Right kidney (tissue), 9 donors: ENCODE measurements around the gene ZMYM4.
"Not testable (repeated sequence)": the region's sequence is repeated elsewhere in the genome, so short reads cannot be mapped to it uniquely, and the experiment has no call there.

ENCODE experiments used
- DNase-seq: peaks from one replicate; pipeline ENCODE4 v3.0.0-alpha.2; 2016
- long read RNA-seq, 8 donors: transcript quantifications; one replicate each; lab custom pipeline, GENCODE V29; 2026

The ZMYM4 gene
- long read RNA-seq, donor 1, full-length matches to known transcripts, result 1 of 9 reads
- long read RNA-seq, donor 1, partial matches to known transcripts, result 8 of 9 reads
- long read RNA-seq, donor 1, other reads (novel, unspliced or antisense), result 0 of 9 reads
- long read RNA-seq, donor 2, result 0 reads
- long read RNA-seq, donor 3, result 0 reads
- long read RNA-seq, donor 4, partial matches to known transcripts, result 29 of 30 reads
- long read RNA-seq, donor 4, other reads (novel, unspliced or antisense), result 0 of 30 reads
- long read RNA-seq, donor 5, full-length matches to known transcripts, result 1 of 1 reads
- long read RNA-seq, donor 5, partial matches to known transcripts, result 0 of 1 reads
- long read RNA-seq, donor 5, other reads (novel, unspliced or antisense), result 0 of 1 reads
- long read RNA-seq, donor 6, result 0 reads
- long read RNA-seq, donor 7, full-length matches to known transcripts, result 2 of 14 reads
- long read RNA-seq, donor 7, partial matches to known transcripts, result 12 of 14 reads
- long read RNA-seq, donor 7, other reads (novel, unspliced or antisense), result 0 of 14 reads
- long read RNA-seq, donor 8, full-length matches to known transcripts, result 5 of 19 reads
- long read RNA-seq, donor 8, partial matches to known transcripts, result 14 of 19 reads
- long read RNA-seq, donor 8, other reads (novel, unspliced or antisense), result 0 of 19 reads

- peak; percentile 67 for DNase-seq
Measured at GRCh38 chr1:35268282-35269200, at the start of gene ZMYM4. TSS of gene ZMYM4 (plus strand) at chr1:35268709. CDS start at chr1:35269047, 338 bp downstream.

- DNase-seq, result no peak
Measured at GRCh38 chr1:35220976-35221375, 47.5 kb upstream of the ZMYM4 start.

DNA sequence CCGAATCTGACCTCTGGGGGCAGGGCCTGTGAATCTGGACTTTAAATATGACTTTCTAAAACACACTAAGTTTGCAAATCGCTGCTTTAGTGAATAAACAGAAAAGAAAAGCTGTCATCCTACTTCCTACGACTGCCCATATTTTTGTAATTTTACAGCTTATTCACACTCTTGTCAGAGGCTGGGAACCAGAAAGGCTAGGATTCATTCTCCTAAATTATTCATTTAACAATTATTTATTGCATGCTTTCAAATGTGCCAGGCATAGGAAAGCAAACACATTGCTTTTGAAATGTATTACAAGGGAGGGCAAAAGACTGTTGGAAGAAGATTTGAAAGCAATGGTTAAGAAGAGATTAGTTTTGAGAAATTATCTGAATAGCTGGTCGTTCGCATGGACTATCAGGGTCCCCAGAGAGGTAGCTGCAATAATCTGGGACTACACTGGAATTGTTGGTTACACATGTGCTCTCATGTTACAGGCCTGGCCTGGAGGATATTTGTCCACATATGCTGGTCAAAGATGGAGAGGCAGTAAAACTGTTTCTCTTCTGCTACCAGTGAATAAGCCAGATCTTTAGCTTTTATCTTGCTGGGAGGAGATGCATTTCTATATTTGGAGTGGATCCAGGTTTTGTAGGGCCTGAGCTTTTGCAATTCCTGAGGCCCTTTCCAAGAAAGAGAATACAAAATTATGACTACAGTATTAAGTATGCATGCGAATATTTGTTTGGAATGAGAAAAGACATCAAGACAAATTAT is 46.0 kb upstream of the ZMYM4 start:
- no peak for DNase-seq

DNA sequence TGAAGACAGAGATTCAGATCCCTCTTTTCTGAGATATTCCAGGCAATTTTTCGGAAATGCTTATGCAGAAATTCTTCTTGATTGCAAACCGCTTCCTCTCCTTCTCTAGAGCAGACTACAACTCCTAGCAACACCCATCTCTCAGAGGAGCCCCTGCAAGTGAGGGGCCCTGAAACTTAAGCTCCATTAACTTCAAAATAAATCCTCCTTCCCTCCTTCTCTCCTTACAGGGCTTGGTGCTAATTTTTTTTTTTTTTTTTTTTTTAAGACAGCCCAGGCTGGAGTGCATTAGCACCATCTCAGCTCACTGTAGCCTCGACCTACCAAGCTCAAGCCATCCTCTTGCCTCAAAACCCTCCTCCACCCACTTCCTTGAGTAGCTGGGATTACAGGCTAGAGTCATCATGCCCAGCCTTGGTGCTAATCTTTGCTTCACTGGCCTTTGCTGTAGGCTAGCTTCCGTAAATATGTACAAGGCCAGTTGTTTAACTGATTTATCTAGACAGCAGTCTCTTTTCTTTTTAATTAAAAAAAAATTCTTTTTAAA is 45.4 kb upstream of the ZMYM4 start:
- DNase-seq, result no peak

- no peak for DNase-seq
Measured at GRCh38 chr1:35226546-35226945, 42.0 kb upstream of the ZMYM4 start.

DNA sequence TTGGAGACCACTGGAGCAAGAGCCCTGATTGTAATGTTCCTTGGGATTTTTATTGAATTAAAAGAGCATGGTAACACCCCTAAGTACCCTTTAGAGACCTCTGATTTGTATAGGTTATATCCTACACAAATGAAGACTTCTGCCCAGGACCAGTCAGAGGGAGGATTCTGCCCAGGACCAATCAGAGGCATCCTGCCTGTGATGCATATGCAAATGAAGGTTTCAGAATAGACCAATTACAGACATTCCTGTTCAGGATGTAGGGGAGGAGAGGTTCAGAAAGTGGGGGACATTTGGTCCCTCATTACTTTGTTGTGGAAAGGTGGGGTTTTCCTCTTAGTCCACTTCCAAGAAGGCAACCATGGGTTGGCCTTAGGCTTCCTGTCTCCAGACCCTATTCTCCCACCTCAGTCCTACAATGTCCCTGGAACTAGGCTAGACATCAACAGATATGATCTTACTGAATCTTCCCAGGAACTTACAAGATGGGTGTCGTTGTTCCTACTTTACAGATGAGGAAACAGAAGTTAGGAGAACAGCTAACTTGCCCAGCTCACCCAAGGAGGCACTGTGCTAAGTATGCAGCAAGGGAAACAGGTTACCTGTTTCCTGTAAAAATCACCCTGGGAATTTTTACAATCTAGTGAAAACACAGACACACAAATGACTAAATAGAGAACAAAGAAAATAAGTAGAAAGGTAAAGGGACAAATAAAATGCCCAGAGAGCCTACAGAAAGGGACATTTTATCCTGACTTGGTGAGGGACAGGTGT is 38.7 kb upstream of the ZMYM4 start:
- DNase-seq, result no peak

- no peak for DNase-seq
Measured at GRCh38 chr1:35231287-35231686, 37.2 kb upstream of the ZMYM4 start.

GRCh38 chr1:35236772-35237171 is 31.7 kb upstream of the ZMYM4 start:
- DNase-seq, result not testable (repeated sequence)

GRCh38 chr1:35243691-35244090 is 24.8 kb upstream of the ZMYM4 start:
- DNase-seq, result no peak

GRCh38 chr1:35247256-35247655 is 21.3 kb upstream of the ZMYM4 start:
- DNase-seq, result no peak

DNA sequence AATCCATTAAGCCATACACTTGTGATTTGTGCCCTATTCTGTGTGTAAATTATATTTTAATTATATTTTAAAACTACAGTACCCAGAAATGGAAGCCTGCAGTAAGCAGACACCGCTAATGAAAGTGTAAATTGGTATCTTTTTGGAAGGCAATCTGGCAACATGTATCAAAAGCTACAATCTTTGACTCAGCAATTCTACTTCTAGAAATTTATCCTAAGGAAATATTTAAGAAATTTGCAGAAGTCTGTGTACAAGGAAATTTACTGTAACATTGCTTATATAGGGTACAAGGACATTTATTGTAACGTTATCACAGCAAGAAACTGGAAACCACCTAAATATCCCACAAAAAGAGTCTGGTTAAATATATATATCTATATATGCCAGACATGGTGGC is 14.6 kb upstream of the ZMYM4 start:
- no peak for DNase-seq

GRCh38 chr1:35255276-35255675 is 13.2 kb upstream of the ZMYM4 start:
- DNase-seq, result no peak

DNA sequence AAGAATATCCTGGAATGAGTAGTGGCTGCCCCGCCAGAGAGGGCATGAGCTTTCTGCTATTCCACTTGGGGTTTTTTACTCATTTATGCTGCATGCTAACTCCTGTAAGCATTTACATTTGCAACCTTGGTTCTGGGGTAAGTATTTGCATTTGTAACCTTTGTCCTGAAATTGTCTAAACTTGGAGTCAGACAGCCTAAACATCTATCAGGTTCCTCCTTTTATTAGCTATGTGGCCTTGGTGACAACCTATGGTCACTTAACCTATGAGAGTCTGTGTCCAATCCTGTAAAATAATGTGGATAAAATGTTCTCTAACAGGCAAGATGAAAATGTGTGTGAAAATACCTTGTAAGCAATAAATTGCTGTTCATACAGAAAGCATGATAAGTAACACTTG is 8.9 kb upstream of the ZMYM4 start:
- DNase-seq, result no peak

DNA sequence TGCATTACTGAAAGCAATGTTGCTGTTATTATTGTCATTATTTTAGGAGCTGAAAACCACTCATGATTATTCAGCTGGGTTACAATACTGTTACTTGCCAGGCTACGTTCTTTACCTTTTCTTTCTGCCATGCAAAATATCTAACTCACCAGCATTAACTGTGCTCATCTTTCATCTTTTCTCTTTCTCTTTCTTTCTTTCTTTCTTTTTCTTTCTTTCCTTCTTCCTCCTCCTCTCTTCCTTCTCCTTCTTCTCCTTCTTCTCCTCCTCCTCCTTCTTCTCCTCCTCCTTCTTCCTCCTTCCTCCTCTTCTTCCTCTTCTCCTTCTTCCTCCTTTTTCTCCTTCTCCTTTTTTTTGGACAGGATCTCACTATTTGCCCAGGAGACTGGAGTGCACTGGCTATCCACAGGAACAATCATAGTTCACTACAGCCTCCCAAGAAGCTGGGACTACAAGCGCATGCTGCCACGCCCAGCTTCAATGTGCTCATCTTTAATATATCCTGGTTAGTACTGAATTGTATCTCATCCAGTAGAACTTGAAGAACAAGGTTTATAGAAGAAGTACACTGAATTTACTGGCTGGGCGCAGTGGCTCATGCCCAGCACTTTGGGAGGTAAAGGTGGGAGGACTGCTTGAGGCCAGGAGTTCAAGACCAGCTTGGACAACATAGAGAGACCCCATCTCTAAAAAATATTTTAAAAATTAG is 6.9 kb upstream of the ZMYM4 start:
- DNase-seq, result no peak

GRCh38 chr1:35264035-35264434 is 4.5 kb upstream of the ZMYM4 start:
- DNase-seq, result no peak

GRCh38 chr1:35264871-35265270 is 3.6 kb upstream of the ZMYM4 start:
- no peak for DNase-seq

GRCh38 chr1:35266306-35266705 is 2.2 kb upstream of the ZMYM4 start:
- no peak for DNase-seq

- DNase-seq, result peak; percentile 32
Measured at GRCh38 chr1:35269201-35269988, 886 bp downstream of the ZMYM4 start.

DNA sequence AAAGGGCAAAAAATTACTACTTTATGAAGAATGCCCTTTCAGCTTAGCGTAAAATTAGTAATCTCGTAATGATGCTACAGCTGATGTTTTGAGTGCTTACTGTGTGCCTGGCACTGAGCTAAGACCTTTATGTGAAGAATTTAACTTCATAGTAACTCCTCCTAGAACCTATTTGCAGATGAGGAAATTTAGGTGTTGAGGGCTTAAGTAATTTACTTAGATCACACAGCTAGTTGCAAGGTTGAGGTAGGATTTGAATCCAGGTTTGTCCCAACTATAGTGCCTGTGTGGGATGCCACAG is 1.4 kb downstream of the ZMYM4 start:
- DNase-seq, result no peak

GRCh38 chr1:35270836-35271235 is 2.3 kb downstream of the ZMYM4 start:
- no peak for DNase-seq
